ENCODE results near the gene FSHR. TPM values are rescaled to one million over a fixed set of nuclear protein-coding genes. Genes with fewer than 3 reads are reported as not detected.

Gene FSHR
- total RNA-seq, 1 donor, result not detected

DNA sequence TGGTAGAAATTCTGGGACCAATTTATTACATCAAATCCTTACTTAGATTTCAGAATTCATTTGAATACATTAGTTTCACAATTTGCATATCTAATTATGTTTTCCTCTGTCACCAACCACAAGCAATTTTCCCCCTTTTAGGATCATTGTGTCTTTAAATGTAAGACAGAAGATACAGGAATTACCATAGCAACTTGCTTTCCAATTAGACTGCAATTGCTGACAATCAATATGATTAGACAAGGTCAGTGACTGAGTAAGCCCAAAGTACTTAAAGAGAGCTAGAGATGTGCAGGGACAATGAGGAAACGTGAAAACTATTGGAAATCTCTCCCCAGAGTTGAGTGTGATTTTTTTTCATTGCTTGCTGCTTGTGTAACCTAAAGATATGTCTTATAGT, 121.4 kb downstream of the FSHR start:
- TF ChIP-seq, protein P1, sequence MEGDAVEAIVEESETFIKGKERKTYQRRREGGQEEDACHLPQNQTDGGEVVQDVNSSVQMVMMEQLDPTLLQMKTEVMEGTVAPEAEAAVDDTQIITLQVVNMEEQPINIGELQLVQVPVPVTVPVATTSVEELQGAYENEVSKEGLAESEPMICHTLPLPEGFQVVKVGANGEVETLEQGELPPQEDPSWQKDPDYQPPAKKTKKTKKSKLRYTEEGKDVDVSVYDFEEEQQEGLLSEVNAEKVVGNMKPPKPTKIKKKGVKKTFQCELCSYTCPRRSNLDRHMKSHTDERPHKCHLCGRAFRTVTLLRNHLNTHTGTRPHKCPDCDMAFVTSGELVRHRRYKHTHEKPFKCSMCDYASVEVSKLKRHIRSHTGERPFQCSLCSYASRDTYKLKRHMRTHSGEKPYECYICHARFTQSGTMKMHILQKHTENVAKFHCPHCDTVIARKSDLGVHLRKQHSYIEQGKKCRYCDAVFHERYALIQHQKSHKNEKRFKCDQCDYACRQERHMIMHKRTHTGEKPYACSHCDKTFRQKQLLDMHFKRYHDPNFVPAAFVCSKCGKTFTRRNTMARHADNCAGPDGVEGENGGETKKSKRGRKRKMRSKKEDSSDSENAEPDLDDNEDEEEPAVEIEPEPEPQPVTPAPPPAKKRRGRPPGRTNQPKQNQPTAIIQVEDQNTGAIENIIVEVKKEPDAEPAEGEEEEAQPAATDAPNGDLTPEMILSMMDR (IDR thresholded peaks at IDR 0.05; ENCODE audit: insufficient read depth, low read length), result no peak
- no peak overlapping the region for H3K4me3 ChIP-seq (ENCODE audit: low read depth, low read length)
- DNase-seq (ENCODE audit: low read depth), result no peak

GRCh38 chr2:49032126-49032525, 122.2 kb downstream of the FSHR start:
- no peak for DNase-seq (ENCODE audit: low read depth)
- no peak overlapping the region for H3K4me3 ChIP-seq (ENCODE audit: low read depth, low read length)
- TF ChIP-seq, protein P1 (IDR thresholded peaks at IDR 0.05; ENCODE audit: insufficient read depth, low read length), result no peak

- no peak overlapping the region for H3K4me3 ChIP-seq (ENCODE audit: low read depth, low read length)
- DNase-seq (ENCODE audit: low read depth), result no peak
- TF ChIP-seq, protein P1 (IDR thresholded peaks at IDR 0.05; ENCODE audit: insufficient read depth, low read length), result no peak
Measured at GRCh38 chr2:49029406-49029805, 124.9 kb downstream of the FSHR start.

DNA sequence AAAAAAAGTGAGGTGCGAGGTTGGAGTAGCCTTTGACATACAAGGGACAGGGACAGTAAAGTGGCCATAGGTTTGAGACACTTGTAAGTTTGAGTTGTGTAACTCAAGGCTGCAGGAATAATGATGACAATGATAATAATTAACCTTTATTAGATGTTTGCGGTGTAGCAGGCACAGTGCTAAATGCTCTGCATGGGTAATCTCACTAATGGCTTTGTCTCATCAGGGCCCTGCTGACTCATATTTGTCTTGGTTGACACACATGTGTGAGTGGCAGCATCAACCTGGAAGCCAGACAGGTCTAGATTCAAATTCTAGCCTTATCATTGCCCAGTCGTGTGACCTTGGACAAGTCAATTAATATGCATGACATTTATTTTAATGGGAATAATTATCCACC, 126.2 kb downstream of the FSHR start:
- TF ChIP-seq, protein P1 (IDR thresholded peaks at IDR 0.05; ENCODE audit: insufficient read depth, low read length), result no peak
- no peak for DNase-seq (ENCODE audit: low read depth)
- H3K4me3 ChIP-seq (ENCODE audit: low read depth, low read length), result no peak overlapping the region

GRCh38 chr2:49026706-49027105, 127.6 kb downstream of the FSHR start:
- TF ChIP-seq, protein P1 (IDR thresholded peaks at IDR 0.05; ENCODE audit: insufficient read depth, low read length), result no peak
- DNase-seq (ENCODE audit: low read depth), result no peak
- H3K4me3 ChIP-seq (ENCODE audit: low read depth, low read length), result no peak overlapping the region

- DNase-seq (ENCODE audit: low read depth), result no peak
- TF ChIP-seq, protein P1 (IDR thresholded peaks at IDR 0.05; ENCODE audit: insufficient read depth, low read length), result no peak
- H3K4me3 ChIP-seq (ENCODE audit: low read depth, low read length), result no peak overlapping the region
Measured at GRCh38 chr2:49021271-49021670, 133.0 kb downstream of the FSHR start.

GRCh38 chr2:49005261-49005660, 149.1 kb downstream of the FSHR start:
- H3K4me3 ChIP-seq (ENCODE audit: low read depth, low read length), result no peak overlapping the region
- TF ChIP-seq, protein P1 (IDR thresholded peaks at IDR 0.05; ENCODE audit: insufficient read depth, low read length), result no peak
- no peak for DNase-seq (ENCODE audit: low read depth)

All from fibroblast of the aortic adventitia (primary cell).